ENCODE measurements around the gene OVCA2.

Gene OVCA2

GRCh38 chr17:2081564-2081963 lies 39.7 kb downstream of the OVCA2 start:
- H3K4me3 ChIP-seq (ENCODE audit: low read depth, low read length), result no peak overlapping the region
- TF ChIP-seq, protein P1, sequence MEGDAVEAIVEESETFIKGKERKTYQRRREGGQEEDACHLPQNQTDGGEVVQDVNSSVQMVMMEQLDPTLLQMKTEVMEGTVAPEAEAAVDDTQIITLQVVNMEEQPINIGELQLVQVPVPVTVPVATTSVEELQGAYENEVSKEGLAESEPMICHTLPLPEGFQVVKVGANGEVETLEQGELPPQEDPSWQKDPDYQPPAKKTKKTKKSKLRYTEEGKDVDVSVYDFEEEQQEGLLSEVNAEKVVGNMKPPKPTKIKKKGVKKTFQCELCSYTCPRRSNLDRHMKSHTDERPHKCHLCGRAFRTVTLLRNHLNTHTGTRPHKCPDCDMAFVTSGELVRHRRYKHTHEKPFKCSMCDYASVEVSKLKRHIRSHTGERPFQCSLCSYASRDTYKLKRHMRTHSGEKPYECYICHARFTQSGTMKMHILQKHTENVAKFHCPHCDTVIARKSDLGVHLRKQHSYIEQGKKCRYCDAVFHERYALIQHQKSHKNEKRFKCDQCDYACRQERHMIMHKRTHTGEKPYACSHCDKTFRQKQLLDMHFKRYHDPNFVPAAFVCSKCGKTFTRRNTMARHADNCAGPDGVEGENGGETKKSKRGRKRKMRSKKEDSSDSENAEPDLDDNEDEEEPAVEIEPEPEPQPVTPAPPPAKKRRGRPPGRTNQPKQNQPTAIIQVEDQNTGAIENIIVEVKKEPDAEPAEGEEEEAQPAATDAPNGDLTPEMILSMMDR (IDR thresholded peaks at IDR 0.05; ENCODE audit: low read depth, low read length), result no peak
- in situ Hi-C loops (cut with HindIII; ENCODE audit: low sequenced_read_pairs), result no loop called here
- peak; percentile 56 for DNase-seq (ENCODE audit: low read depth, low spot score)

- in situ Hi-C loops (cut with HindIII; ENCODE audit: low sequenced_read_pairs), result no loop called here
- DNase-seq (ENCODE audit: low read depth, low spot score), result no peak
- H3K4me3 ChIP-seq (ENCODE audit: low read depth, low read length), result no peak overlapping the region
Observed at GRCh38 chr17:2082003-2082781, 40.4 kb downstream of the OVCA2 start.

GRCh38 chr17:2083613-2084035 lies 41.8 kb downstream of the OVCA2 start:
- DNase-seq (ENCODE audit: low read depth, low spot score), result no peak
- TF ChIP-seq, protein P1 (IDR thresholded peaks at IDR 0.05; ENCODE audit: low read depth, low read length), result no peak
- in situ Hi-C loops (cut with HindIII; ENCODE audit: low sequenced_read_pairs), result no loop called here
- no peak overlapping the region for H3K4me3 ChIP-seq (ENCODE audit: low read depth, low read length)

More at GRCh38 chr17:2082003-2082781, 40.4 kb downstream of the OVCA2 start:
- TF ChIP-seq, protein P1 (IDR thresholded peaks at IDR 0.05; ENCODE audit: low read depth, low read length), result no peak

DNA sequence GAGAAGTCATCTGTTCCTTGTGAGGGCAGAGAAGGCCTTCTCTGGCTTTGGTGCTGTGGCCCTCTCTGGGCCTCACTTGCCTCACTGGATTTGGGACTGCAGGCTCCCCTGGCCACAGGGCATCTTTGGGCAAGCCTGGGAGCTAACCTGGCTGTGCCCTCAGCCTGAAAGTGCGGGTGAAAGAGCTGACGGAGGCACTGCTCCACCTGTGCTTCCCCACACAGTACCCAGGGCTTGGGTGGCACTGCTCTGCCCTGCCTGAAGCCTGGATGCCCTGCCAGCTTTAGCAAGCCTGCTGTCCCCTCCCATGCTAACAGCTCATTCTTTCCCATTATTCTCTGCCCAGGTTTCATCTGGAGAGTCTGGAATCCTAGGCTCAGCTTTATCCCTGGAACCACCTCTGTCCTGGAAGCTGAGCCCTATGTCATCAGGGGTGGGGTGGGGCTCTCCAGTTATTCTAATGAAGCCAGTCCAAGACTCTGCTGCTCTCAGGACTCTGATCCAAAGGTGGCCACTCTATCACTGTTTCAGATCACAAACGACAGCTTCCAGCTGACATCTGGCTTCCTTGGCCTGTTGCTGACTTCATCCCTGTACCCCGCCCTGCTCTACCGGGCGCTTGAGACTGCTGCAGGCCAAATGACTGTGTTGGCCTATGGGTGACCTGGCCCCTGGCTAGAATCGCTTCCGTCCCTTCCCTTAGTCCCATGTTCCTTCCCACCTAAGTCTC lies 42.4 kb downstream of the OVCA2 start:
- peak; percentile 52 for DNase-seq (ENCODE audit: low read depth, low spot score)

DNA sequence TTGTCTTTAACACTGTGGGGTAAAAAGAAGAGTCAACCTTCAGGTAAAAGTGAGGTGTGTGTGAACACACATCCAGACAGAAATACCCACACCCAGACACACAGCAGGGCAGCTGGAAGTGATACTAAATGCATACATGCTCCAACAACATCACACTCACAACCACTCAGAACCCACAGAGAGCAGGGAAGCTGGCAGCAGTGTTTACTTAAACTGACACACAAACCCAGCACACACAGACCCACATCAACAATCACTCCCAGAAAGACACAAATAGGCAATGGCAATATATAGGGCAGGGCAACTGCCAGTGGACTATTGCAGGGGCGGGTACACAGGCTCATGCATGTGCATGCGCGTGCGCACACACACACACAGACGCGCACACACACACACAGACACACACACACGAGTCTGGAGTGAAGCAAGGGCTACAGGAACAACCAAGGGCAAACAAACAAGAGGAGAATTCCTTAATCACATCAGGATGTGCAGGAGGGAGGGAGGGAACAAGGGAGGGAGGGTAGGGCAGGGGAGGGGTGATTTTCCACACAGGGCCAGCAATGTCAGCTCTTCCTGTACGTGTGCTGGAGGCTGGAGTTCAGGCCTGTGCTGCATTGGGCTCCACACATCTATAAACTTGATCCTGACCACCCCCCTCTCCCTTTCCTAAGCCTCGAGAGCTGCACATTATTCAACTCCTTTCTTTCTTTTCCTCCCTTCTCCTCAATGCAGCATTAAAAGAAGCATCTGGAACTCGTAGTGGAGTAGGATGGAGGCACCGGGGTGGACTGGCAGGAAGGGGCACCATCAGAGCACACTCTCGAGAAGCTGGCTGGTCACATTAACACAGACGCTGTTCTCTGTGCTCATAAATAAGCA lies 43.2 kb downstream of the OVCA2 start:
- TF ChIP-seq, protein P1 (IDR thresholded peaks at IDR 0.05; ENCODE audit: low read depth, low read length), result no peak
- in situ Hi-C loops (cut with HindIII; ENCODE audit: low sequenced_read_pairs), result no loop called here
- no peak overlapping the region for H3K4me3 ChIP-seq (ENCODE audit: low read depth, low read length)
- DNase-seq (ENCODE audit: low read depth, low spot score), result peak; percentile 80

More for the DNA sequence above, 42.4 kb downstream of the OVCA2 start:
- TF ChIP-seq, protein P1 (IDR thresholded peaks at IDR 0.05; ENCODE audit: low read depth, low read length), result no peak
- in situ Hi-C loops (cut with HindIII; ENCODE audit: low sequenced_read_pairs), result no loop called here
- no peak overlapping the region for H3K4me3 ChIP-seq (ENCODE audit: low read depth, low read length)

- in situ Hi-C loops (cut with HindIII; ENCODE audit: low sequenced_read_pairs), result no loop called here
- DNase-seq (ENCODE audit: low read depth, low spot score), result peak; percentile 67
- H3K4me3 ChIP-seq (ENCODE audit: low read depth, low read length), result no peak overlapping the region
- TF ChIP-seq, protein P1 (IDR thresholded peaks at IDR 0.05; ENCODE audit: low read depth, low read length), result no peak
Observed at GRCh38 chr17:2085648-2085949, 43.8 kb downstream of the OVCA2 start.

All from astrocyte of the spinal cord (primary cell).